Esophagus muscularis mucosa (tissue), 3 donors: ENCODE data around the gene EHD4.

ENCODE experiments used
- POLR2A ChIP-seq: fragments of 450-650 bp; IDR thresholded peaks from one replicate; pipeline ENCODE4 v1.6.1; 2017; ENCODE audit warnings: antibody characterized with exemption, moderate library complexity, mild to moderate bottlenecking, low read depth
- TF ChIP-seq, protein P1 (sequence below), 3 experiments: fragments of 200-600 bp in 2 of 3; fragments of 450-650 bp in 1 of 3; sonication (generic) in 2 of 3; IDR thresholded peaks; one replicate each; pipeline ENCODE4 v1.5.1; 2017 to 2019; ENCODE audit warnings: antibody characterized with exemption in 3 of 3, mild to moderate bottlenecking in 2 of 3, moderate library complexity in 1 of 3

DNA sequence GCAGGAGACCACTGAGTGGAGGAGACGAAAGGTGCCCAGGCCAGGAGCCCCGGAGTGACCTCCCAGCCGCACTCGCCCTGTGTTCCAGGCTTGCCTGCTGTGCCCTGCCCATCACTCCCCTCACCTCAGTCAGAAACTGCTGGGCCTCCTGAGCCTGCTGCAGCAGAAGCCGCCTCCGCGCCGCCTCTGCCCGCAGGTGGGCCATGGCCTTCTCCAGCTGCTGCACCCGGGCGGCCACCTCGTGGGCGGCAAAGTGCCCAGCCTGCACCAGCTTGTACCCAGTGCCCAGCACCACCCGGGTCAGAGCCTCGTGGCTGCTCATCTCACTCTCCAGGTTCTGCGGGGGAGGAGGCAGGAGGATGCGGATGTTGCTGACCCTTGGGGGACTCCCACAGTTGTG lies 116.1 kb downstream of the EHD4 start:
- TF ChIP-seq, protein P1, sequence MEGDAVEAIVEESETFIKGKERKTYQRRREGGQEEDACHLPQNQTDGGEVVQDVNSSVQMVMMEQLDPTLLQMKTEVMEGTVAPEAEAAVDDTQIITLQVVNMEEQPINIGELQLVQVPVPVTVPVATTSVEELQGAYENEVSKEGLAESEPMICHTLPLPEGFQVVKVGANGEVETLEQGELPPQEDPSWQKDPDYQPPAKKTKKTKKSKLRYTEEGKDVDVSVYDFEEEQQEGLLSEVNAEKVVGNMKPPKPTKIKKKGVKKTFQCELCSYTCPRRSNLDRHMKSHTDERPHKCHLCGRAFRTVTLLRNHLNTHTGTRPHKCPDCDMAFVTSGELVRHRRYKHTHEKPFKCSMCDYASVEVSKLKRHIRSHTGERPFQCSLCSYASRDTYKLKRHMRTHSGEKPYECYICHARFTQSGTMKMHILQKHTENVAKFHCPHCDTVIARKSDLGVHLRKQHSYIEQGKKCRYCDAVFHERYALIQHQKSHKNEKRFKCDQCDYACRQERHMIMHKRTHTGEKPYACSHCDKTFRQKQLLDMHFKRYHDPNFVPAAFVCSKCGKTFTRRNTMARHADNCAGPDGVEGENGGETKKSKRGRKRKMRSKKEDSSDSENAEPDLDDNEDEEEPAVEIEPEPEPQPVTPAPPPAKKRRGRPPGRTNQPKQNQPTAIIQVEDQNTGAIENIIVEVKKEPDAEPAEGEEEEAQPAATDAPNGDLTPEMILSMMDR (IDR thresholded peaks at IDR 0.05), result no peak
- TF ChIP-seq POLR2A, result no peak
